K562 (cell line): ENCODE data around the gene RRAD. TPM values are rescaled to one million over a fixed set of nuclear protein-coding genes. Genes with fewer than 3 reads are reported as not detected.

Experiments
- FOS ChIP-seq: IDR thresholded peaks from 3 replicates; pipeline ENCODE4 v1.6.1; 2011; ENCODE audit not compliant: insufficient read length; ENCODE audit errors: extremely low read depth
- FOSL1 ChIP-seq: fragments of 200-800 bp; sonication (Bioruptor generic); conservative IDR thresholded peaks from 2 replicates; pipeline ENCODE4 v1.6.1; 2016; ENCODE audit warnings: missing genetic modification characterization, missing compliant biosample characterization
- IFI16 ChIP-seq: fragments of 250-450 bp; sonication (Bioruptor Pico); IDR thresholded peaks from 2 replicates; pipeline ENCODE4 v2.1.2; 2022; ENCODE audit warnings: mild to moderate bottlenecking, inconsistent platforms
- LEF1 ChIP-seq: fragments of 450-650 bp; IDR thresholded peaks from 2 replicates; pipeline ENCODE4 v1.6.1; 2016; ENCODE audit warnings: mild to moderate bottlenecking
- MXI1 ChIP-seq: IDR thresholded peaks from 2 replicates; pipeline ENCODE4 v1.6.1; 2011; ENCODE audit warnings: low read depth, mild to moderate bottlenecking, improper control_type of control experiment, low read length
- NR2C1 ChIP-seq, 2 experiments: fragments of 450-650 bp; IDR thresholded peaks; 2 replicates each; pipeline ENCODE4 v1.6.1; 2017; ENCODE audit warnings: mild to moderate bottlenecking in 2 of 2, antibody characterized with exemption in 1 of 2, inconsistent platforms in 1 of 2, missing compliant biosample characterization in 1 of 2, missing genetic modification characterization in 1 of 2
- POLR2A ChIP-seq: fragments of 450-650 bp; conservative IDR thresholded peaks from 2 replicates; pipeline ENCODE4 v1.6.1; 2016
- TBL1XR1 ChIP-seq, 2 experiments: IDR thresholded peaks; 2 replicates each; pipeline ENCODE4 v1.6.1; 2012; ENCODE audit warnings: improper control_type of control experiment in 2 of 2, low read length in 2 of 2, mild to moderate bottlenecking in 1 of 2
- ZC3H8 ChIP-seq: fragments of 450-650 bp; IDR thresholded peaks from 2 replicates; pipeline ENCODE4 v1.6.1; 2017
- ZFP1 ChIP-seq: fragments of 450-650 bp; formaldehyde crosslinking; IDR thresholded peaks from 2 replicates; pipeline ENCODE4 v1.4.0; 2020; ENCODE audit warnings: mild to moderate bottlenecking, mixed read lengths
- ZNF445 ChIP-seq: fragments of 250-450 bp; sonication (Bioruptor Pico); IDR thresholded peaks from 2 replicates; pipeline ENCODE4 v1.4.0; 2020; ENCODE audit warnings: low read depth, mild to moderate bottlenecking, moderate library complexity
- ZNF644 ChIP-seq: fragments of 200-800 bp; sonication (Bioruptor generic); IDR thresholded peaks from 2 replicates; pipeline ENCODE4 v1.6.1; 2016; ENCODE audit warnings: low read depth, missing genetic modification characterization, missing compliant biosample characterization
- polyA plus RNA-seq, 8 experiments: library from polyadenylated mRNA; depleted of rRNA in 4 of 8; stranded (reverse) in 5 of 8; unstranded in 3 of 8; fragments of >200 nt; fragmentation: Nextera tagmentation in 2 of 8; fragmentation: Illumina TruSeq in 1 of 8; extraction: Ambion mirVana in 2 of 8; extraction: Trizol in 1 of 8; gene quantifications; 2 replicates each; pipeline versions ENCODE4 v1.2.1 to v1.2.3, GENCODE V29; 2011 to 2014; ENCODE audit warnings: inconsistent platforms in 1 of 8, missing spikeins in 1 of 8
- total RNA-seq, 7 experiments: library from RNA; depleted of rRNA in 6 of 7; stranded (reverse); fragments of >200 nt in 6 of 7; fragmentation: Illumina TruSeq in 2 of 7; extraction: Trizol in 2 of 7; gene quantifications; 2 replicates each; pipeline versions ENCODE4 v1.2.1 to v1.2.3, GENCODE V29; 2011 to 2021; ENCODE audit warnings: low replicate concordance in 1 of 7
- TF ChIP-seq, protein P1 (sequence below): fragments of 250-450 bp; sonication (Bioruptor Pico); IDR thresholded peaks from 2 replicates; pipeline ENCODE4 v1.5.0; 2021; ENCODE audit warnings: mild to moderate bottlenecking, moderate library complexity
- TF ChIP-seq, protein P2 (sequence below): fragments of 450-650 bp; formaldehyde crosslinking; IDR thresholded peaks from 2 replicates; pipeline ENCODE4 v1.4.0; 2020; ENCODE audit warnings: mild to moderate bottlenecking
- TF ChIP-seq, protein P3 (sequence below): sonication (generic); formaldehyde crosslinking; IDR thresholded peaks from 2 replicates; pipeline ENCODE4 v1.8.1; 2023; ENCODE audit warnings: mild to moderate bottlenecking, missing genetic modification reagents
- TF ChIP-seq, protein P4 (sequence below): fragments of 250-450 bp; sonication (Bioruptor Pico); IDR thresholded peaks from 2 replicates; pipeline ENCODE4 v1.4.0; 2020; ENCODE audit warnings: mild to moderate bottlenecking, moderate library complexity

RRAD gene
- total and polyA plus RNA-seq, 9 of the 15 experiments (the other 6 are each of a cell fraction or from before 2014, with no cell fraction given), result 0.09 to 0.20 (median 0.13) TPM; not detected in 5

DNA sequence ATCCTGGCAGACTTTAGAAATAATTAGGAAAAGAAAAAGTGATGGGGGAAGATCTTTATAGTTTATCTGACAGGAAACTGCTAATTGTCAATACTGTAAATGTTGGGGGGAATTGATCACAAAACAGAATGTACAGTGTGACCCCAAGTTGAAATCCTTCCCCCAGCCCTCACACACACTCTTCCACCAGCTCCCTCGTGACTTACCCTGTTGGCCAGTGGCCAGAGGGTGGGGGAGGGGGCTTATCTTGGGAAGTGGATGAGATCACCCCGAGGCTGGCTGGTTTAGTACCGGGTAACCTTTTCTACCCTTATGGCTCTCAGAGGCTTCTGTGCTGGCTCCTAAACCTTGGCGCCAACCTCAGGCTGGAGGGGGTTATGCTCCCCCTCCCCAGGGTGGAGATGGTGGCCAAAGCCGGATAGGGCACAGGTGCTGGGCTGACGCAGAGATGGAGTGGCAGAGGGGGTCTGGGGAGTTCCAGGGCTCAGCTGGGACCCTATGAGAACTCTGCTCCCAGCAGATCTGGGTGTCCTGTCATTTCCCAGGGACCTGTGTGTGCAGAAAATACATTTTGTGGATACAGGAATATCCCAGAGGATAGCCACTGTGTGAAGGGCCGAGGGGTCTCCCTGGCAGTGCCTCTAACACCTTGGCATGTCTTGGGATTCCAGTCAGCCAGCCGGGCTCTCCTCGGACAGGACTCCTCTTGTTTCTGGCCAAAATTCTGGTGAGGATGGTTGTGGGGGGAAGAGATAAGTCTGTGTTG, 25.2 kb downstream of the RRAD start (continued):
- TF ChIP-seq, protein P1, sequence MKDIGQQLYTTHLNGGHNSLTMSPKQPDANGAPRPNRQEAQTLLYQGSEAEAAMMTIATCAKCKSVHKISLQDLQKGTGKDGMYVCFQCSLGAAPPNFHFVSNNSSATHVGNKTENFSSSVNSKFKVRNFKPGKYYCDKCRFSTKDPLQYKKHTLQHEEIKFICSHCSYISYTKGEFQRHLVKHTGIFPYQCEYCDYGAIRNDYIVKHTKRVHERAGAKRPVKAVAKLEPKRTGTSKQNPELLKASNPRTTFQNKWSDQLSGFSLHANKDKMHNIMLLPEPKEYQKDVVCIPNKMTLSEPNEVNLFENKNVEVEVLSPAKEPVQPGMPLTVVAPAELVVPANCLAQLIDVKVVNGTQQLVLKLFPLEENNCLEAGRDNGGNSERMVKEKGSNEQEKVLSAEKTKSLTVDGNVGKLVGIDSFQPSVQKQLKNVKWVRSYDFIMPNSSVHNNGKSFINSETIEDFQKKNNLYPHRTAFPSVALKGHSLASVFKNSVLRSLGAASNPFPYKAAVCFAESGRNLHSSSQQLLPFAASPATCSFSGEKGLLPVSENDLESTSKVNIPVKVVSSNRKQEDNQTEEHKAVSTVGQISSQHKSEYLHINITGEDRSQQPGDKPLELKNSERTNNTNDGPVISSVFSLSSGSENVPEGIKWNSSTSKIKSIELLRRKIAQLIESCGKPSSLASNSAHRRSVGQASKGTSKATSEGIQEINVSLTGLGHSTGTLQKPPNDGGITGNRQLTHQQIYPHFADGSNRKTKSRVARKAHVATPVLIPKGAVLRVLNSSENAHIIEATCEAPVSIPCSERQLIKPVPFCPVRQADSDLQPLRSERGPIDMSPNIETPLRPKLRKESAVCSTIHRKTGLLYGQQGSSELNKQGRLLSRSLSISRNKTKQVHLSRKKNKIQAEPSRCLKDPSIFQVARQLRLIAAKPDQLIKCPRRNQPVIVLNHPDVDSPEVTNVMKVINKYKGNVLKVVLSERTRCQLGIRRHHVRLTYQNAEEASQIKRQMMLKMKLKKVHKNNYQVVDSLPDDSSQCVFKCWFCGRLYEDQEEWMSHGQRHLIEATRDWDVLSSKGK (CRISPR knock-in tag), result no peak
- TF ChIP-seq ZNF644 (tag), result peak; percentile 84
- TF ChIP-seq, protein P2, sequence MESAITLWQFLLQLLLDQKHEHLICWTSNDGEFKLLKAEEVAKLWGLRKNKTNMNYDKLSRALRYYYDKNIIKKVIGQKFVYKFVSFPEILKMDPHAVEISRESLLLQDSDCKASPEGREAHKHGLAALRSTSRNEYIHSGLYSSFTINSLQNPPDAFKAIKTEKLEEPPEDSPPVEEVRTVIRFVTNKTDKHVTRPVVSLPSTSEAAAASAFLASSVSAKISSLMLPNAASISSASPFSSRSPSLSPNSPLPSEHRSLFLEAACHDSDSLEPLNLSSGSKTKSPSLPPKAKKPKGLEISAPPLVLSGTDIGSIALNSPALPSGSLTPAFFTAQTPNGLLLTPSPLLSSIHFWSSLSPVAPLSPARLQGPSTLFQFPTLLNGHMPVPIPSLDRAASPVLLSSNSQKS (CRISPR knock-in tag), result no peak
- TF ChIP-seq ZFP1 (CRISPR knock-in tag), result no peak
- no peak for TF ChIP-seq IFI16 (CRISPR knock-in tag)
- TF ChIP-seq ZNF445, result 0 out of 2 replicates have a peak, but pooled peaks have one; percentile 7
- peak; percentile 14 for TF ChIP-seq FOS
- peak in 1 of 2 experiments; percentile 80; a peak in 2 of 4 replicates for TF ChIP-seq TBL1XR1 (IDR thresholded peaks at IDR 0.05; ENCODE audit: low read length in 2 of 2)
- TF ChIP-seq, protein P3, sequence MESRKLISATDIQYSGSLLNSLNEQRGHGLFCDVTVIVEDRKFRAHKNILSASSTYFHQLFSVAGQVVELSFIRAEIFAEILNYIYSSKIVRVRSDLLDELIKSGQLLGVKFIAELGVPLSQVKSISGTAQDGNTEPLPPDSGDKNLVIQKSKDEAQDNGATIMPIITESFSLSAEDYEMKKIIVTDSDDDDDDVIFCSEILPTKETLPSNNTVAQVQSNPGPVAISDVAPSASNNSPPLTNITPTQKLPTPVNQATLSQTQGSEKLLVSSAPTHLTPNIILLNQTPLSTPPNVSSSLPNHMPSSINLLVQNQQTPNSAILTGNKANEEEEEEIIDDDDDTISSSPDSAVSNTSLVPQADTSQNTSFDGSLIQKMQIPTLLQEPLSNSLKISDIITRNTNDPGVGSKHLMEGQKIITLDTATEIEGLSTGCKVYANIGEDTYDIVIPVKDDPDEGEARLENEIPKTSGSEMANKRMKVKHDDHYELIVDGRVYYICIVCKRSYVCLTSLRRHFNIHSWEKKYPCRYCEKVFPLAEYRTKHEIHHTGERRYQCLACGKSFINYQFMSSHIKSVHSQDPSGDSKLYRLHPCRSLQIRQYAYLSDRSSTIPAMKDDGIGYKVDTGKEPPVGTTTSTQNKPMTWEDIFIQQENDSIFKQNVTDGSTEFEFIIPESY (CRISPR knock-in tag), result no peak
- no peak for TF ChIP-seq ZC3H8
- peak; percentile 69 for TF ChIP-seq POLR2A
- TF ChIP-seq FOSL1 (tag), result peak; percentile 95
- TF ChIP-seq LEF1, result peak; percentile 99
- TF ChIP-seq NR2C1 (IDR thresholded peaks at IDR 0.05), result peak; percentile 72
- TF ChIP-seq NR2C1 (tag; IDR thresholded peaks at IDR 0.05), result peak; percentile 79
- no peak for TF ChIP-seq MXI1
- TF ChIP-seq, protein P4, sequence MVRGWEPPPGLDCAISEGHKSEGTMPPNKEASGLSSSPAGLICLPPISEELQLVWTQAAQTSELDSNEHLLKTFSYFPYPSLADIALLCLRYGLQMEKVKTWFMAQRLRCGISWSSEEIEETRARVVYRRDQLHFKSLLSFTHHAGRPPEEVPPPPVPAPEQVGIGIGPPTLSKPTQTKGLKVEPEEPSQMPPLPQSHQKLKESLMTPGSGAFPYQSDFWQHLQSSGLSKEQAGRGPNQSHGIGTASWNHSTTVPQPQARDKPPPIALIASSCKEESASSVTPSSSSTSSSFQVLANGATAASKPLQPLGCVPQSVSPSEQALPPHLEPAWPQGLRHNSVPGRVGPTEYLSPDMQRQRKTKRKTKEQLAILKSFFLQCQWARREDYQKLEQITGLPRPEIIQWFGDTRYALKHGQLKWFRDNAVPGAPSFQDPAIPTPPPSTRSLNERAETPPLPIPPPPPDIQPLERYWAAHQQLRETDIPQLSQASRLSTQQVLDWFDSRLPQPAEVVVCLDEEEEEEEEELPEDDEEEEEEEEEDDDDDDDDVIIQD, result no peak
